Vagina (tissue), 2 donors: Measurements from ENCODE around the gene CCDC12.

Experiments
- CTCF ChIP-seq, 3 experiments: fragments of 450-650 bp in 2 of 3; fragments of 200-600 bp in 1 of 3; sonication (generic) in 1 of 3; IDR thresholded peaks; one replicate each; pipeline ENCODE4 v1.5.1; 2017 to 2019; ENCODE audit warnings: antibody characterized with exemption in 3 of 3, mild to moderate bottlenecking in 2 of 3, moderate library complexity in 2 of 3
- POLR2A ChIP-seq, 2 donors: fragments of 450-650 bp; IDR thresholded peaks; one replicate each; pipeline ENCODE4 v1.6.1; 2017; ENCODE audit warnings: antibody characterized with exemption in 2 of 2, mild to moderate bottlenecking in 2 of 2, moderate library complexity in 2 of 2

GRCh38 chr3:46955801-46956259 lies 20.7 kb downstream of the CCDC12 start:
- TF ChIP-seq CTCF (IDR thresholded peaks at IDR 0.05) (no peak), POLR2A (IDR thresholded peaks at IDR 0.05) (no peak)
